AG08395 (cell line): Measurements from ENCODE around the gene TOMM20L.
"Not testable (repeated sequence)": the region's sequence is repeated elsewhere in the genome, so short reads cannot be mapped to it uniquely, and the experiment has no call there.

Experiments
- DNase-seq: peaks from one replicate; pipeline ENCODE4 v3.0.0; 2012; ENCODE audit warnings: mixed read lengths, low spot score

The TOMM20L gene

DNA sequence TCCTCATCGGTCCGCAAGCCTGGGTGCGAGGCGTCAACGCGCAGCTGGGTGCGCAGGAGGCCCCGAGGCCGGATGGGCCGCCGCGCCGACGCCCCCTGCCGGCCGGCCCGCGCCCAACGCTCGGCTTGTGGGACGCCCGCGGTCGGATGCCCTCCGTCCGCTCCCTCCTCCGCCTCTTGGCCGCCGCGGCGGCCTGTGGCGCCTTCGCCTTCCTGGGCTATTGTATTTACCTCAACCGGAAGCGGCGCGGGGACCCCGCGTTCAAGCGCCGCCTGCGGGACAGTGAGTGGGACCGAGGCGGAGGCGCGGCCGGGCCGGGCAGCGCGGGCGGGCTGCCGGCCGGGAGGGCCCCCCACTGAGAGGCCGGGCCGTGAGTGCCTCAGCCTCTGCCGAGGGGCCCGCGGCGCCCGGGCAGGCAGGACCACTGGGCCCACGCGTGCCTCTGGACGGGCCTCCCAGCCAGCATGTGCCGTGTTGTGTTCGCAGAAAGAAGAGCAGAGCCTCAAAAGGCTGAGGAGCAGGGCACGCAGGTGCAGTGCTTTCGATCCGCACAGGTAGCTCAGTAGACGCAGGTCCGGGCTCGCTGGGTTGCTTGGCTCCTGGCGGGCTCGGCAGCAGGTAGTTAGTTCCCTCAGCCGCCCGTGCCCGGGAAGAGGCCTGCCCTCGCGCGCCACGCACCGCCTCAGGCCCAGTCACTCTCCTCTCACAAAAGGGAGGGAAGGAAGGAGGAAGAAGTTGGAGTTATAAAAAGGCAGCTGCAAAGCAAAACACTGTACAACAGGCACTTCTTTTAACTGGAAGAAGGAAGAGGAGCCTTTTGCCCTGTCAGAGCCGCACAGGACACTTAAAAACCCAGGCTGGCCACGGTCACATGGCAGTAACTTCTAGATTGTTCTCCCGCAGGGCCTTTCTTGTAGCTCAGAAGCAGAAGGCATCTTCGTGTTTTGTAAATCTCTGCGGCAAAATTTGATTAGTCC lies at the start of gene TOMM20L:
Gene TOMM20L (plus strand): TSS at position 119 of the 977 bp plus-strand sequence. CDS start 28 bp downstream, at position 147.
- peak; percentile 86 for DNase-seq

DNA sequence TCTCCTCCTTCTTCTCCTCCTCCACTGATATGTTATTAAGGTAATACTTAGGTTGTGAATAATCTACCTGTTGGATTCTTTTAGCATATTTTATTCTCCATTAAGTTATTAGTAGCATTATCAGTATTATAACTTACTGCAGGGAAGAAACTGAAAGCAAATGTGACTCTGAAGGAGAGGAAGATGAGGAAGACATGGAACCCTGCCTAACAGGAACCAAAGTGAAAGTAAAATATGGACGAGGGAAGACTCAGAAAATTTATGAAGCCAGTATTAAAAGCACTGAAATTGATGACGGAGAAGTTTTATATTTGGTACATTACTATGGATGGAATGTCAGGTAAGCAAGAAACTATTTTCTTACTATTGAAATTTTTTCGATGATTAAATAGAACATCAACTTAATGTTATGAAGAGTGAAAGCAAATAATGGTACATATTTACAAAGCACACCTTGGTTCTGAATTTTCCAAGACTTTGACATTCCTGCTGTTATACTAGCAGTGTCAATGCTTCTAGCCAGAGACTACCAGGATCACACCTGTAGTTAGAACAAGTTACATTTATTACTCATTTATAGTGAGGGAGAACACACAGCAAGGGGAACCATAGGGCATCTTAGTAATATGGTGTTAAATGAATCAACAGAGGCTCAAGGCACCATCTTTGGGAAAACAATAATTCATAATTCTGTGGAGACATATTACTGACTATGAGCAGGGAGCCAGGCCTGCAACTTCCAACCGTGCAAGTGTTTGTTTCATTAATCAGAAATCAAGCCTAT lies 42.0 kb upstream of the TOMM20L start:
- DNase-seq = no peak

DNA sequence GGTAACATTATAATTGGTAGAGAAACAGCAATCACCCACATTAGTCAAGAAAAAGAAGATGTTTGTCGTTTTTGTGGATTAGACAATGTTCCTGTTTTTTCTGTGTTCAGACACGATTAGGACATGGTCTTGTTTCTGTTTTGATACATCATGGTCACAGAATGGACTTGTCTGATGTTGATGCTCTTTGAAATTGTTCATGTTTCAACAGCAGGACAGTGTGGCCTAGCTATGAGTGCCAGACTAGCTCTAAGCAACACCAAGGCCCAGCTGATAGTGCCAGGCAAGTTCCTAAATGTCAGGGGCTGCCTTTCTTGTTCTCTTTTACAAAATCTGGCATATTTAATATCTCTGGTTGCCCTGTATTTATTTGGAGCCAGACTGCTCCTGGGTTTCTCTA lies 40.9 kb upstream of the TOMM20L start:
- DNase-seq = no peak

DNA sequence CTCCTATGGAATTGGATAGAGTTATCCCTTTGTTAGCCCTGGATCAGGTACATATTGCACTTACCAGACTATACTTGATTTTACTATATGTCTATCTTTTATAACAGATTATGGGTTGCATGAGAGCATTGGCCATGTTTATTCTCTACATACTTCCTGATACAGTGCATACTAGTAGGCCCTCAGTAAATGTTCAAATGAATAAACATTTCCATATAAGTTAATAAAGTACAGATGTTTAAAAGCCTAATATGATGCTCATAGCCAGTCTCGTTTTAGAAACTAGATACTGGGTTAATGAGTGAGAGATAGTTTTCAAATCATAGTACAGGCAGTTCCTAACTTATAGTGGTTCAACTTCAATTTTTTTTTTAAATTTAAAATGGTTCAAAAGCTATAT lies 39.5 kb upstream of the TOMM20L start:
- no peak for DNase-seq

DNA sequence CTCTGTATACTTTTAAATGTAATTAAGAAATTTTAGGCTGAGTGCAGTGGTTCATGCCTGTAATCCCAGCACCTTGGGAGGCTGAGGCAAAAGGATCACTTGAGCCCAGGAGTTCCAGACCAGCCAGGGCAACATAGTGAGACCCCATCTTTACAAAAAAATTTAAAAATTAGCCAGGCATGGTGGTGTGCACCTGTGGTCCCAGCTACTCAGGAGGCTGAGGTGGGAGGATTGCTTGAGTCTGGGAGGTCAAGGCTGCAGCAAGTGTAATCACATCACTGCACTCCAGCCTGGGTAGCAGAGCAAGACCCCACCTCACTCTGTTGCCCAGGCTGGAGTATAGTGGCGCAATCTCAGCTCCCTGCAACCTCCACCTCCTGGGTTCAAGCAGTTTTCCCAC lies 33.5 kb upstream of the TOMM20L start:
- not testable (repeated sequence) for DNase-seq

DNA sequence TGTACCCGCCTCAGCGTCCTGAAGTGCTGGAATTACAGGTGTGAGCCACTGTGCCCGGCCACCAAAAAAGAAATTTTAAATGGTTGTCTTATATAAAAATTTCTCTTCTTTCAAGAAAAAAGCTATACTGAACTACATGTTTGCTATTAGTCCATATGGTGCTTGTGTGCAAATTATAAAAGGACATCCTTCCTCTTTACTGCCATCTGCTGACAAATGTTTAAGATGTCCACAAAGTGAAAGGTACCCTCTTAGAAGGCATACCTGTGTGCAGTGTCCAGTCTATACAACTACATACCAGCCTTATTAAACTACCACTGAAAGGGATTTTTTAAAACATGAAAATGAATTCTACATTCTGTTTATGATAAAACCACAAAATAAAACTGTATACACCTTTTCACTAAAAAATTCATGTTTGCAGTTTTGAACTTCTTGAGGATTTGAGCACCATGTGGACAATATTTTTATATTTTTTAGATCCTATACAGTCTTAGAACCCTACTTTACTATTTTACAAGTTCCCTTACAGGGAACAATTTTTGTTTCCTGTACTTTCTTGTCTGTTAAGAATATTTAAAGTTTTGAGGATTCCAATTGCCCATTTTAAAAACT lies 32.8 kb upstream of the TOMM20L start:
- DNase-seq = peak; percentile 7

DNA sequence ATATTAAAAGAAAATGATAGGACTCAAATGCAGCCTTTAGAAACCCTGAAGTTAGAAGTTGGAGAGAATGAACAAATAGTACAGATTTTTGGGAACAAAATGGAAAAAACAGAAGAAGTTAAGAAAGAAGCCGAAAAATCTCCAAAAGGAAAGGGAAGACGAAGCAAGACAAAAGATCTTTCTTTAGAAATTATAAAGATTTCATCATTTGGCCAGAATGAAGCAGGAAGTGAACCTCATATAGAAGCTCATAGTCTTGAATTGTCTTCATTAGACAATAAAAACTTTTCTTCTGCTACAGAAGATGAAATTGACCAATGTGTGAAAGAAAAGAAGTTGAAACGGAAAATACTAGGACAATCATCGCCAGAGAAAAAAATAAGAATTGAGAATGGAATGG lies 31.4 kb upstream of the TOMM20L start:
- no peak for DNase-seq

DNA sequence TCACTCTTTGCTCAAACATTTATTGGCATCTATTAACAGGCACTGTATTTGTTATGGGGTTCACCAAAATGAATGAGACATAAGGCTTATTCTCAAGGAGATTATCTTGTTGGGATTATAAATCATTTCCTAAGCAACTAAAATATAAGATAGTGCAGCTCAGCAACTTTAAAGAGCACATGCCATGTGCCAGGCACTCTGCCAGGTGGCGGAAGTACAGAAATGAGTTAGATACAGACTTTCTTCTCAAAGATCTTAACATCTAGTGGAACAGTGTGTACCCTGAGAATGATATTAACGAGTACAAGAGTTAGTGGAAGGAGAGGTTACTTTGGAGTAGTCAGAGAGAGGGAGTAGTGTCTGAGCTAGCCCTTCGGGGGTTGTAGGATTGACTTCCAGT lies 28.4 kb upstream of the TOMM20L start:
- no peak for DNase-seq

DNA sequence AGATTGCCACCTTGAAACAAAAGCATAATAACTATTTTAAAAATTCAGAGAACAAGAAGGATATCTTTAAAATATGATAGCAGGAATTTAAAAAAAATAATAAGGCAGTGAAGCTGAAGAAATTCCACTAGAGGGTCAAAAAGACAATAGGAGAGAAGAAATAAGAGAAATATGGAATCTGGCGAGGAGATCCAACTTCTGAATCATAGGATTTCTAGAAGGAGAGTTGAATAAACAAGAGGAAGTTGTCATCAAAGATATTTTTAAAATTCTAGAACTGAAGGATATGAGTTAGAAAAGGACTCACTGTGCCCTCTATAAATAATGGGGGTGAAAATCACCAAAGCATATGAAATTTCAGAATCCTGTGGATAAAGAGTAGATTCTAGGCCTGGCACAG lies 26.8 kb upstream of the TOMM20L start:
- DNase-seq = no peak

DNA sequence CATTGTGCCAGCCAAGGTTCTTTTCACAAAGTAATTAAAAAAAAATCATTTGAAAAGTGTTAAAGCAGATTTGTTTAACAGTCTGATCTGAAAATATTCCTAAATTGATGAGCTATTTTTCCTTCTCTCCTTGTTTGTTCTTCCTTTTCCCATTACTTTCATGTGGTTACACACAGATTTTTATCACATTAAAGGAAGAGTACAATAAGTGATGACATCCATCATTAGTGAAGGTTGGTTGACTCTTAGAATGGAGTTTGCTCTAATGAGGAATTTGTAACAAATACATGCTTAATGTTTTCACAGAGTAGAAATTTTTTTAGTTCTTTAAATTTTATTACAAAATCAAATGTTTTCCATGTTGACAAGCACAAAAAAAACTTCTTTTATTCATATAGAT lies 18.9 kb upstream of the TOMM20L start:
- no peak for DNase-seq

DNA sequence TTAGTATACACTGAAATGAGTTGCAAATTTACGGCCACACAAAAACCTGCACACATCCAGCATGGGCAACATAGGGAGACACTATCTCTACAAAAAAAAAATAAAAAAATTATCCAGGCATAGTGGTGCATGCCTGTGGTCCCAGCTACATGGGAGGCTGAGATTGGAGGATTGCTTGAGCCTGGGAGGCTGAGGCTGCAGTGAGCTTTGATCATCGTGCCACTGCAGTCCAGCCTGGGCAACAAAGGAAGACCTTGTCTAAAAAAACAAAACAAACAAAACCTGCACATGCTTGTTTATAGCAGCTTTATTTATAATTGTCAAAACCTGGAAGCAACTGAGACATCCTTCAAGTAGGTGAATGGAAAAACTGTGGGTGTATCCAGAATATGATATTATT lies 4.9 kb upstream of the TOMM20L start:
- DNase-seq = no peak

DNA sequence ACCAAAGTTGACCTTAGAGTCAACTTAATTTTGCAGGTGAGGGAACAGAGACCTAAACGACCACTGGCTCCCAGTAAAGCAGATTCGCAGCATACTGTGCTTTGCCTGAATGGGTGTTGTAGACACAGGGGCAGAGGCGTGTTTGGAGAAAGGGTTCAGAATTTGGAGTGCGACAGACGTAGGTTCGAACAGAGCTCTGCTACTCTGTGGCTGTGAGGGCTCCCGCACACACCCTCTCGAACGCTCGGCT lies 243 bp upstream of the TOMM20L start:
- DNase-seq = no peak

DNA sequence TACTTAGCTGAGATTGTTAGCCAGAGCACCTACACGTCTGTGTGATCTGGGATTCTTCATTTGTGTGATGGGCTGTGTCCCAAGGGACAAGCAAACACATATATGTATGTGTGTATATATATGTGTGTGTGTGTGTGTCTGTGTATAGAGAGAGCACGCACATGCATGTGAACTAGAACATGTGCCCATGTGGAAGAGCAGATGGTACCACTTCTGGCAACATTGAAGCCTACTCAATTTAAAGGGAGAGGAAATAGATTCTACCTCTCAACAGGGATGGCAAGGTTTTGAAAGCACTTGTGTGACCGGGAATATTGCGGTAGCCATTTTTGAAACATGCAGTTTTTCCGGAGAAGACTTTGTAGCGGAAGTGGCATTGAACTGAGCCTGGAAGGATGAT lies 1.4 kb downstream of the TOMM20L start:
- no peak for DNase-seq

DNA sequence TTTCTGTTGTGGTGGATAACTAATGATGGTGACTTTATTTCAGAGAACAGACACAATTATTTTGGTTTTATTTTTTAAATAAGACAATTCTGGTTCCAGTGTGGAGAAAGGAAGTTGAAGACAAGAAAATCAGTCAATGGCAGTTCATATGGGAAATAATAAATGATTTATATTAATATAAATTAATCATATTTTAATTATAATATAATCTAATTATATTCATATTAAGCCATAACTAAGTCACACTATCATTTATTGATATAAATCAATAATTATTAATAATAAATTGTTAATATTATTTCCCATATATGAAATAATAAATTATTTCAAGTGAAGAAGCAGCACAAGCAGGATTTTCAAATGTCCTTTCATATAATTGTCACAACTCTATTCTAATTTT lies 2.8 kb downstream of the TOMM20L start:
- no peak for DNase-seq

DNA sequence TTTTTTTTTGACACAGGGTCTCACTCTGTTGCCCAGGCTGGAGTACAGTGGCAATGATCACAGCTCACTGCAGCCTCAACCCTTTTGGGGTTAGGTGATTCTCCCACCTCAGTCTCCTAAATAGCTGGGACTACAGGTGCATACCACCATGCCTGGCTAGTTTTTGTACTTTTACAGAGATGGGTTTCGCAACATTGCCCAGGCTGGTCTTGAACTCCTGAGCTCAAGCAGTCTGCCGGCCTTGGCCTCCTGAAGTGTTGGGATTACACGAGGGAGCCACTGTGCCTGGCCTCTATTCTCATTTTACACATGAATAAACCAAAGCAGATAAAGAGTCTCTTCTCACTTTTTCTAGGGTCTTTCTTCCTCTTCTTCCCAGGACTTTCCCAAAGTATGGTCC lies 3.2 kb downstream of the TOMM20L start:
- DNase-seq = no peak

DNA sequence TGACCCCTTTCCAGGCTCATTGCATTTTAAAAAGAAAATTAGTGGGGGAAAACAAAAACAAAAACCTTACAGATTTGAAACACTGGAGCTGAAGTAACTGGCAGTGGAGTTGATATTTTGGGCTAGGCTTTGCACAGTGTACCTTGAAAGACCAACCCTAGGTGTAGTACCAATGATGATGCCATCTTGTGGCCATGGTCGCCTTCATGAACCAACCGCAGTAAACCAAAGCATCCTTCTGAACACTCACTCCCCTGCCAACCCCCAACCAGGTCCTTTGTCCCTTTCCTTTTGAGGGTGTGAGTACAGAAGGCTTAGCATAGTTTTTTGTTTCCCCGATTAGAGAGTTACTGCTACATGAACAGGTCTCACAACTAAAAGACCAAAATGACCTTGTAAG lies 5.9 kb downstream of the TOMM20L start:
- DNase-seq = no peak

DNA sequence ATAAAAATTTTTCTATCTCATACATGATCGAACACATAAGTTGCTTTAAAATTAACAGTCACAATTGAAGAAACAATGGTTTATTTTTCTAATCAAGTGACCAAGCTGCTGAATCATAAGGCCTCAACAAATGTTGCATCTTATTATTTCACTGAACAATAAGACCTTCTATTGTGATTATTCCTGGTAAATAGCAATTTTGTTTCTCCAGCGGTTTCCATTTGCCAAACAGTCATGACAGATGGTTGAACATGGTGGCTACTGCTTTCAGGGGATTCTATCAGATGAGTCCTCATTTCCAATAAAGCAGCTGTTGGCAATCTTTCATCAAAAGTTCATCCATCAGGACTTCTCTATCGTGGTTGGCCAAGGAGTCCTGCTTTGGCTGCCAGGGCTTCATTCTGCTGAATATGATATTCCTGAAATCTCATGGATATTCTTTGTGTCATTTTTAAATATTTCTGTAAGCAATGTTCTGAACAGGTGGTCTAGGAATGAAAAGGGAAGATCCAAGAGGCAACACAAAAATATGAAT lies 13.0 kb downstream of the TOMM20L start:
- no peak for DNase-seq

DNA sequence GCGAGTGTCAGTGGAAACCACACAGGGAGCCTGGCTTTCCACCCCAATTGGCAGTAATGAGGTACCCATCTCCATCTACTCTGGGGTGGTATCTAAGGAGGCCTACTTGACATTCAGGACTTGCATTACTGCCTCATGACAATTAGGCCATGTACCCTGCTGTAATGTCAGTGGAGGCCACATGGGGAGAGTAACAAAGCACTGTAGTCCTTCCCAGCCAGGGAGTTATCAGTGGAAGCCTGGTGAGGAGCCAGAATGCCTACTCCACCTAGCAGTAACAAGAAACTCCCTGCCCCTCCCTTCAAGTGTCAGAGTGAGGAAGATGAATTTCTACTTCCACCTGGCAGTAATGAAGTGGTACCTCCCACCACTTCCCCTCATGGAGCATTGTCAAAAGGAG lies 19.1 kb downstream of the TOMM20L start:
- DNase-seq = no peak

DNA sequence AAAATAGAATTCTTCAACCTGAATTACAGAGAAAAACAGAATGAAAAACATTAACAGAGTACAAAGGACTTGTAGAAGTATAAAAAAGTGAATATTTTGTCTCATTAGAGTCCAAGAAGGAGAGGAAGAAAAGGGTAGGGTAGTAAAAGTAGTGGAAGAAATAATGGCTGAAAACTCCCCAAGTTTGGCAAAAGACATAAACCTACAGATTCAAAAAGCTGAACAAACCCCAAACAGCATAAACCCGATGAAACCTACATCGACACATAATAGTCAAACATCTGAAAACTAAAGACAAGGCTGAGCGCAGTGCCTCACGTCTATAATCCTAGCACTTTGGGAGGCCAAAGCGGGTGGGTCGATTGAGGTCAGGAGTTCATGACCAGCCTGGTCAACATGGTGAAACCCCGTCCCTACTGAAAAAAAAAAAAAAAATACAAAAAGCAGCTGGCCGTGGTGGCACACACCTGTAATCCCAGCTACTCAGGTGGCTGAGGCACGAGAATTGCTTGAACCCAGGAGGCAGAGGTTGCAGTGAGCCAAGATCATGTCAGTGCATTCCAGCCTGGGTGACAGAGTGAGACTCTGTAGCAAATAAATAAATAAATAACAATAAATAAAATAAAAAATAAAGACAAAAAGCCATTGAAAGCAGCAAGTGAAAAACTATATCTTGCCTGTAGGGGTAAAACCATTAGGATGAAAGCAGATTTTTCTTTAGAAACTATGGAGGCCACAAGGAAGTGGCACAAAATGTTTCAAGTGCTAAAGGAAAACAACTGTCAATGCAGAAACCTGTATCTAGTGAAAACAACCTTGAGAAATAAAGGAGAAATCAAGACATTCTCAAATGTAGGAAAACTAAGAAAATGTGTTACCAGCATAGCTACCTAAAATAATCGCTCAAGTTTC lies 20.2 kb downstream of the TOMM20L start:
- DNase-seq = no peak

DNA sequence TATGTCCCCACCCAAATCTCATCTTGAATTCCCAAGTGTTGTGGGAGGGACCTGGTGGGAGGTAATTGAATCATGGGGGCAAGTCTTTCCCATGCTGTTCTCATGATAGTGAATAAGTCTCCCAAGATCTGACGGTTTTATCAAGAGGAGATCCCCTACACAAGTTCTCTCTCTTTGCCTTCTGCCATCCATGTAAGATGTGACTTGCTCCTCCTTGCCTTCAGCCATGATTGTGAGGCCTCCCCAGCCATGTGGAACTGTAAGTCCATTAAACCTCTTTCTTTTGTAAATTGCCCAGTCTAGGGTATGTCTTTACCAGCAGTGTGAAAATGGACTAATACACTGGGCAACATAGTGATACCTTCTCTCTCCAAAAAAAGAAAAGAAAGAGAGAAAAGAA lies 21.2 kb downstream of the TOMM20L start:
- DNase-seq = not testable (repeated sequence)

DNA sequence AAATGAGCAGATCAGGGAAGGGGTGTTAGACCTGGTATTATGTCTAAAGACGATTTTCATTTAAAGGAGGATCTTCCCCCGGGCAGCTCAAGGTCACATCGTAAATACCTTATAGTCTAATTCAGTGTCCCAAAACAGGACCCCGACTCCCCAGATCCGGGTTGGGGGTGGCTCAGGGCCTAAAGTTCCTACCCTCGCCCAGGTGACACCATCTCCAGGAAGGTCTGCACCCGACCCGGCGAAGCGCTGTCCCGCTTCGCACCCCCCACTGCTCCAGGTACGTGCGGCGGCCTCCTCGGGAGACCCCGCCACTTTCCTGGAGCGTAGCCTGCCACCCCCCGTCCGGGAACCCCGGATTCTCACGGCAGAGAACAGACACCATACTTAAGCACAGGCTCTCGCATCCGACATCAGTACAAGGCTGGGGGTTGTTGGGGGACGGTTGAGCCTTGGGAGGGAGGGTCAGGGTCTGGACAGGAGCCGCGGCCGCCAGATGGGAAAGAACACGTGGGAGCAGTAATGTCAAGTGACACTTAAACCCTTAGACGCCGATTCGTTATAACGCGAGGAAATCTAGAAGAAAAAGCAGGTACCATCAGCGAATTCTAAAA lies 31.0 kb downstream of the TOMM20L start:
- DNase-seq = peak; percentile 56
